ENCODE measurements around the gene KSR2. TPM values are rescaled to one million over a fixed set of nuclear protein-coding genes. Genes with fewer than 3 reads are reported as not detected.

Gene KSR2
- total RNA-seq, 1 experiment from 2014 or later, result 0.15 TPM

- in situ Hi-C loops (cut with HindIII; ENCODE audit: low pct_unique_long_range_greater_than_20kb, low sequenced_read_pairs), result loop anchor here (25.0 kb wide), 1 partner anchor 608 kb away; no protein-coding TSS in a partner anchor
- TF ChIP-seq REST (IDR thresholded peaks at IDR 0.05; ENCODE audit: insufficient read depth in 1 of 2, low read depth in 2 of 2, low read length in 1 of 2) (no peak), TCF7L2 (IDR thresholded peaks at IDR 0.05; ENCODE audit: low read depth, low read length) (no peak), CTCF (IDR thresholded peaks at IDR 0.05) (no peak), POLR2AphosphoS5 (IDR thresholded peaks at IDR 0.05; ENCODE audit: low read depth, low read length) (no peak), SIN3A (IDR thresholded peaks at IDR 0.05; ENCODE audit: borderline replicate concordance, insufficient read depth, low read depth, low read length) (no peak)
- POLR2A ChIA-PET, result no interaction called here
Observed at GRCh38 chr12:117845271-117845904, 123.4 kb downstream of the KSR2 start.

DNA sequence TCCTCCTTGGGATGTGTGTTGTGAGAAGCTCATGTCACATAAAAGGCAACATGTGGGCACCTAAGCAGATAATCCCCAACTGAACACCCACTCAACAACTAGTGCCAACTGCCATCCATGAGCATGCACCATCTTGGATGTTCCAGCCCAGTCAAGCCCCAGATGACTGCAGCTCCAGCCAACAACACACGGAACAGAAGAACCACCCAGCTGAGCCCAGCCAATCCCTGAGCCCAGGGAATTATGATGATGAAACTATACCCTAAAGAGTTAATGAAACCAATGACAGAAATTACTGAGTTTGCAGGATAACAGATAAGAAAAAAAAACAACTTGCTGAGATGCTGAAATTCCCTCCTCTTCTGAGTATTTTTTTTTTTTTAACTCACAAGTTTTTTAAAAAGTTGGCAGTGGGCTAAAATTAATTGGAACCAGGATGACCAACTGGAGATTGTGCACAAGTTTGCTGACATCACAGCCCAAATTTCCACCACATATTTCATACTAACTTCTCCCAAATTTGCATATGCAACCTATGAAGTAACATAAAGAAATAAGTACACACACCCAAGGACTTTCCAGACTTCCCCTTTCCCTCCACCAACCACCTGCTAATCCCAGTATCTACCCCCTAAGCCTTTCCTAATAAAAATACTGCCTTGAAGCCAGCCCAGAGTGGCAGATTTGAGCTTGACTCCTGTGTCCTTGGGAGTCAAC lies 124.5 kb downstream of the KSR2 start:
- intact Hi-C loops (cut with micrococcal nuclease; ENCODE audit: unreplicated experiment) (no loop called here), in situ Hi-C loops (cut with HindIII; ENCODE audit: low pct_unique_long_range_greater_than_20kb, low sequenced_read_pairs) (loop anchor here (25.0 kb wide), 1 partner anchor 607 kb away; no protein-coding TSS in a partner anchor)
- Histone ChIP-seq H3K4me3 (ENCODE audit: low read depth in 2 of 2, low read length in 2 of 2) (no peak overlapping the region), H3K27ac (ENCODE audit: low read length) (no peak overlapping the region), H3K36me3 (ENCODE audit: control insufficient read depth, insufficient read depth, low read length) (no peaks in the 10 kb centered on the region), H3K9me3 (ENCODE audit: control insufficient read depth, insufficient read depth, low read depth, low read length) (peaks cover 6% of the 10 kb centered on the region; the same call in 1 of the 2 replicates), H3K4me1 (ENCODE audit: control insufficient read depth, insufficient read depth, low read length) (no peaks in the 10 kb centered on the region), H3K27me3 (ENCODE audit: control insufficient read depth, insufficient read depth, low read length) (peaks cover 17% of the 10 kb centered on the region)
- BruUV-seq (replicated peaks), result no TSS peak
- no peak for TF ChIP-seq SIN3A (IDR thresholded peaks at IDR 0.05; ENCODE audit: borderline replicate concordance, insufficient read depth, low read depth, low read length)
- no peak for TF ChIP-seq REST (IDR thresholded peaks at IDR 0.05; ENCODE audit: insufficient read depth in 1 of 2, low read depth in 2 of 2, low read length in 1 of 2)
- no peak for TF ChIP-seq POLR2AphosphoS5 (IDR thresholded peaks at IDR 0.05; ENCODE audit: low read depth, low read length)
- no peak for TF ChIP-seq CTCF (IDR thresholded peaks at IDR 0.05)
- TF ChIP-seq TCF7L2 (IDR thresholded peaks at IDR 0.05; ENCODE audit: low read depth, low read length), result no peak
- CTCF ChIA-PET, result interaction anchor here (0.6 kb wide), 2 partner anchors 14 to 229 kb away, joined by 3 to 4 read pairs; no protein-coding TSS in a partner anchor
- no peak for DNase-seq (ENCODE audit: low read depth, low spot score)
- POLR2A ChIA-PET, result no interaction called here
- ATAC-seq, result no peak

More at GRCh38 chr12:117845271-117845904, 123.4 kb downstream of the KSR2 start:
- ATAC-seq, result no peak
- Histone ChIP-seq H3K4me3 (ENCODE audit: low read depth in 2 of 2, low read length in 2 of 2) (no peak overlapping the region), H3K27ac (ENCODE audit: low read length) (no peak overlapping the region), H3K4me1 (ENCODE audit: control insufficient read depth, insufficient read depth, low read length) (no peaks in the 10 kb centered on the region), H3K36me3 (ENCODE audit: control insufficient read depth, insufficient read depth, low read length) (no peaks in the 10 kb centered on the region), H3K9me3 (ENCODE audit: control insufficient read depth, insufficient read depth, low read depth, low read length) (peaks cover 6% of the 10 kb centered on the region; the same call in 1 of the 2 replicates), H3K27me3 (ENCODE audit: control insufficient read depth, insufficient read depth, low read length) (peaks cover 14% of the 10 kb centered on the region)
- DNase-seq (ENCODE audit: low read depth, low spot score), result no peak
- CTCF ChIA-PET, result interaction anchor here (0.6 to 1.2 kb wide), 2 partner anchors 8 to 26 kb away, joined by 3 to 5 read pairs; no protein-coding TSS in a partner anchor
- intact Hi-C loops (cut with micrococcal nuclease; ENCODE audit: unreplicated experiment), result no loop called here
- no TSS peak for BruUV-seq (replicated peaks)
